Measurements from ENCODE around the gene HMCN2. TPM values are rescaled to one million over a fixed set of nuclear protein-coding genes. Genes with fewer than 3 reads are reported as not detected.
A peak's percentile ranks its signal among the peaks of the same experiment; 100 is the strongest.

HMCN2 gene
- total and polyA plus RNA-seq, 8 donors = 1.1 to 21.1 (median 5.0) TPM

- peak overlapping the region in 2 of 5 donors; percentile 26 to 59 for H3K27ac ChIP-seq
Observed at GRCh38 chr9:130262061-130262745, 3.4 kb upstream of the HMCN2 start.

GRCh38 chr9:130262771-130263170 is 2.8 kb upstream of the HMCN2 start:
- Histone ChIP-seq H3K27ac (no peak overlapping the region), H3K36me3 (no peaks in the 10 kb centered on the region)

More at GRCh38 chr9:130262061-130262745, 3.4 kb upstream of the HMCN2 start:
- Histone ChIP-seq H3K27me3 (peaks cover 0 to 78% (median 33%) of the 10 kb centered on the region in 3 donors), H3K4me3 (no peak overlapping the region), H3K4me1 (peaks cover 10 to 24% (median 18%) of the 10 kb centered on the region in 4 donors), H3K9me3 (no peaks in the 10 kb centered on the region), H3K36me3 (no peaks in the 10 kb centered on the region)
- DNase-seq = no peak
- intact Hi-C loops (cut with DNase I; ENCODE audit: low total_unique reads) = no loop called here
- WGBS, 5 donors = 79 to 86% (median 84%) methylated on average over 17 of the region's 17 CpGs
- no peak for TF ChIP-seq POLR2A (IDR thresholded peaks at IDR 0.05)
- no peak for TF ChIP-seq EP300 (IDR thresholded peaks at IDR 0.05)
- TF ChIP-seq CTCF (IDR thresholded peaks at IDR 0.05) = no peak
- TF ChIP-seq POLR2AphosphoS5 (IDR thresholded peaks at IDR 0.05) = no peak

GRCh38 chr9:130263601-130264413 is 1.8 kb upstream of the HMCN2 start:
- intact Hi-C loops (cut with DNase I; ENCODE audit: low total_unique reads) = no loop called here

More at GRCh38 chr9:130262771-130263170, 2.8 kb upstream of the HMCN2 start:
- no peaks in the 10 kb centered on the region for H3K9me3 ChIP-seq
- peaks cover 10 to 24% (median 18%) of the 10 kb centered on the region in 4 donors for H3K4me1 ChIP-seq
- intact Hi-C loops (cut with DNase I; ENCODE audit: low total_unique reads) = no loop called here
- no peak overlapping the region for H3K4me3 ChIP-seq
- peaks cover 0 to 78% (median 33%) of the 10 kb centered on the region in 3 donors for H3K27me3 ChIP-seq
- WGBS, 5 donors = 63 to 81% (median 67%) methylated on average over 7 of the region's 7 CpGs
- TF ChIP-seq POLR2A (IDR thresholded peaks at IDR 0.05) (no peak), POLR2AphosphoS5 (IDR thresholded peaks at IDR 0.05) (no peak), CTCF (IDR thresholded peaks at IDR 0.05) (no peak), EP300 (IDR thresholded peaks at IDR 0.05) (no peak)
- DNase-seq = no peak

More at GRCh38 chr9:130263601-130264413, 1.8 kb upstream of the HMCN2 start:
- Histone ChIP-seq H3K27ac (no peak overlapping the region), H3K36me3 (no peaks in the 10 kb centered on the region), H3K4me1 (peaks cover 10 to 30% (median 19%) of the 10 kb centered on the region in 4 donors), H3K9me3 (no peaks in the 10 kb centered on the region), H3K27me3 (peaks cover 0 to 84% (median 43%) of the 10 kb centered on the region in 3 donors), H3K4me3 (no peak overlapping the region)
- WGBS, 5 donors = 44 to 68% (median 56%) methylated on average over 10 of the region's 10 CpGs
- TF ChIP-seq POLR2AphosphoS5 (IDR thresholded peaks at IDR 0.05) (no peak), CTCF (IDR thresholded peaks at IDR 0.05) (no peak), POLR2A (IDR thresholded peaks at IDR 0.05) (no peak), EP300 (IDR thresholded peaks at IDR 0.05) (no peak)
- DNase-seq = no peak

All from stomach (tissue), 9 donors.